HEK293 (cell line): ENCODE measurements around the gene COQ7.

Experiments used
- CTCF ChIA-PET: fragments of 350-600 bp; formaldehyde crosslinking; extraction: SDS; loops from one replicate; lab custom pipeline; 2021; ENCODE audit warnings: antibody characterized with exemption; lab: Yijun Ruan, JAX
- POLR2A ChIA-PET: fragments of 300-600 bp; formaldehyde crosslinking; extraction: SDS; loops from one replicate; lab custom pipeline; 2020; ENCODE audit warnings: antibody characterized with exemption, inconsistent platforms; lab: Yijun Ruan, JAX
- H3K27ac ChIP-seq: fragments of 200-500 bp; sonication (Bioruptor generic); 2 replicates; pipeline ENCODE4 v1.5.1; 2014; ENCODE audit warnings: low read depth, low read length, control low read depth, inconsistent platforms; ENCODE audit errors: extremely low read depth
- H3K36me3 ChIP-seq, 2 experiments: fragments of 200-500 bp in 1 of 2; sonication (Bioruptor generic) in 1 of 2; 1 replicate in 1 of 2; 2 replicates in 1 of 2; pipeline ENCODE4 v1.5.1; 2014 to 2017; ENCODE audit warnings: inconsistent platforms in 2 of 2, low read length in 2 of 2; ENCODE audit not compliant: control insufficient read depth in 2 of 2, insufficient read depth in 1 of 2
- H3K4me1 ChIP-seq: fragments of 200-500 bp; sonication (Bioruptor generic); 2 replicates; pipeline ENCODE4 v1.5.1; 2014; ENCODE audit warnings: mild to moderate bottlenecking, low read length, inconsistent platforms; ENCODE audit not compliant: control insufficient read depth, insufficient read depth
- H3K4me3 ChIP-seq: 2 replicates; pipeline ENCODE4 v1.5.1; 2011; ENCODE audit warnings: low read depth, mild to moderate bottlenecking, control low read depth, low read length, moderate library complexity
- H3K9me3 ChIP-seq: fragments of 200-500 bp; sonication (Bioruptor generic); 2 replicates; pipeline ENCODE4 v1.5.1; 2014; ENCODE audit warnings: low read depth, low read length, inconsistent platforms; ENCODE audit not compliant: control insufficient read depth, insufficient read depth
- KLF16 ChIP-seq: fragments of 450-650 bp; formaldehyde crosslinking; IDR thresholded peaks from 2 replicates; pipeline ENCODE4 v1.5.1; 2017; ENCODE audit warnings: missing biosample characterization, missing genetic modification characterization
- ZNF112 ChIP-seq: fragments of 450-650 bp; formaldehyde crosslinking; IDR thresholded peaks from 2 replicates; pipeline ENCODE4 v1.5.0; 2017; ENCODE audit warnings: missing biosample characterization, missing genetic modification characterization
- ZNF121 ChIP-seq: fragments of 450-650 bp; formaldehyde crosslinking; IDR thresholded peaks from 2 replicates; pipeline ENCODE4 v1.5.1; 2016; ENCODE audit warnings: missing biosample characterization, missing genetic modification characterization
- ZNF2 ChIP-seq: fragments of 450-650 bp; formaldehyde crosslinking; IDR thresholded peaks from 2 replicates; pipeline ENCODE4 v1.5.1; 2016; ENCODE audit warnings: missing biosample characterization, missing genetic modification characterization
- ZNF214 ChIP-seq: fragments of 450-650 bp; formaldehyde crosslinking; IDR thresholded peaks from 2 replicates; pipeline ENCODE4 v1.5.1; 2017; ENCODE audit warnings: missing biosample characterization, mild to moderate bottlenecking, missing genetic modification characterization, borderline replicate concordance
- ZNF335 ChIP-seq: fragments of 450-650 bp; formaldehyde crosslinking; conservative IDR thresholded peaks from 2 replicates; pipeline ENCODE4 v1.5.1; 2016; ENCODE audit warnings: missing biosample characterization, missing genetic modification characterization
- ZNF366 ChIP-seq: fragments of 450-650 bp; formaldehyde crosslinking; conservative IDR thresholded peaks from 2 replicates; pipeline ENCODE4 v1.5.1; 2016; ENCODE audit warnings: missing biosample characterization, missing genetic modification characterization
- ZNF529 ChIP-seq: fragments of 450-650 bp; formaldehyde crosslinking; IDR thresholded peaks from 2 replicates; pipeline ENCODE4 v1.5.1; 2017; ENCODE audit warnings: missing genetic modification characterization, missing biosample characterization; ENCODE audit not compliant: insufficient replicate concordance
- TF ChIP-seq, protein P1 (sequence below): fragments of 450-650 bp; formaldehyde crosslinking; conservative IDR thresholded peaks from 2 replicates; pipeline ENCODE4 v1.5.1; 2016; ENCODE audit warnings: low read depth, missing biosample characterization, missing genetic modification characterization
- TF ChIP-seq, protein P2 (sequence below): fragments of 450-650 bp; formaldehyde crosslinking; IDR thresholded peaks from 2 replicates; pipeline ENCODE4 v1.5.1; 2016; ENCODE audit warnings: missing biosample characterization, missing genetic modification characterization, low read depth
- TF ChIP-seq, protein P3 (sequence below): fragments of 450-650 bp; formaldehyde crosslinking; IDR thresholded peaks from 2 replicates; pipeline ENCODE4 v1.5.0; 2017; ENCODE audit warnings: missing biosample characterization, missing genetic modification characterization, borderline replicate concordance
- TF ChIP-seq, protein P4 (sequence below): fragments of 450-650 bp; formaldehyde crosslinking; IDR thresholded peaks from 2 replicates; pipeline ENCODE4 v1.5.1; 2016; ENCODE audit warnings: missing biosample characterization, missing genetic modification characterization

COQ7 gene

DNA sequence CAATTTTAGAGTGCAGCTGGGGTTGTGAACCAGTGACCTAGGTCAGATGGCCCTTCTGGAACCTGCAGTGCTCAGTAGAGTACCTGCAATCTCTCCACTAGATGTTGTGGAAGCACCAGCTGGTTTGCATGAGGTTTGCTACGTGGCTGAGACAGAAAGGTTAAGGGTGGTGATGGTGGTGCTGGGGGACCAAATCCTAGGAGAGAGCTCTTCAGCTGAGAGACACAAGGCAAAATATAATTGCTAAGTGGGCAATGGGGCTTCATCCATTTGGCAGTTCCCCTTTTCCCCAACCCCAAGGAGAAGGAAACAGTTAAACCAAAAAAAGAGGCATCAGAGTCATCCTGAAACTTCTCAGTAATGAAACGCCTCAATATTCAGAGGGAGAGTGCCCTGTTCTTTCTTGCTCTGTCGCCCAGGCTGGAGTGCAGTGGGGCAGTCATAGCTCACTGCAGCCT, 60.3 kb downstream of the COQ7 start:
- POLR2A ChIA-PET: no interaction called here
- TF ChIP-seq, protein P1, sequence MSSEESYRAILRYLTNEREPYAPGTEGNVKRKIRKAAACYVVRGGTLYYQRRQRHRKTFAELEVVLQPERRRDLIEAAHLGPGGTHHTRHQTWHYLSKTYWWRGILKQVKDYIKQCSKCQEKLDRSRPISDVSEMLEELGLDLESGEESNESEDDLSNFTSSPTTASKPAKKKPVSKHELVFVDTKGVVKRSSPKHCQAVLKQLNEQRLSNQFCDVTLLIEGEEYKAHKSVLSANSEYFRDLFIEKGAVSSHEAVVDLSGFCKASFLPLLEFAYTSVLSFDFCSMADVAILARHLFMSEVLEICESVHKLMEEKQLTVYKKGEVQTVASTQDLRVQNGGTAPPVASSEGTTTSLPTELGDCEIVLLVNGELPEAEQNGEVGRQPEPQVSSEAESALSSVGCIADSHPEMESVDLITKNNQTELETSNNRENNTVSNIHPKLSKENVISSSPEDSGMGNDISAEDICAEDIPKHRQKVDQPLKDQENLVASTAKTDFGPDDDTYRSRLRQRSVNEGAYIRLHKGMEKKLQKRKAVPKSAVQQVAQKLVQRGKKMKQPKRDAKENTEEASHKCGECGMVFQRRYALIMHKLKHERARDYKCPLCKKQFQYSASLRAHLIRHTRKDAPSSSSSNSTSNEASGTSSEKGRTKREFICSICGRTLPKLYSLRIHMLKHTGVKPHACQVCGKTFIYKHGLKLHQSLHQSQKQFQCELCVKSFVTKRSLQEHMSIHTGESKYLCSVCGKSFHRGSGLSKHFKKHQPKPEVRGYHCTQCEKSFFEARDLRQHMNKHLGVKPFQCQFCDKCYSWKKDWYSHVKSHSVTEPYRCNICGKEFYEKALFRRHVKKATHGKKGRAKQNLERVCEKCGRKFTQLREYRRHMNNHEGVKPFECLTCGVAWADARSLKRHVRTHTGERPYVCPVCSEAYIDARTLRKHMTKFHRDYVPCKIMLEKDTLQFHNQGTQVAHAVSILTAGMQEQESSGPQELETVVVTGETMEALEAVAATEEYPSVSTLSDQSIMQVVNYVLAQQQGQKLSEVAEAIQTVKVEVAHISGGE: no peak
- TF ChIP-seq, protein P2, sequence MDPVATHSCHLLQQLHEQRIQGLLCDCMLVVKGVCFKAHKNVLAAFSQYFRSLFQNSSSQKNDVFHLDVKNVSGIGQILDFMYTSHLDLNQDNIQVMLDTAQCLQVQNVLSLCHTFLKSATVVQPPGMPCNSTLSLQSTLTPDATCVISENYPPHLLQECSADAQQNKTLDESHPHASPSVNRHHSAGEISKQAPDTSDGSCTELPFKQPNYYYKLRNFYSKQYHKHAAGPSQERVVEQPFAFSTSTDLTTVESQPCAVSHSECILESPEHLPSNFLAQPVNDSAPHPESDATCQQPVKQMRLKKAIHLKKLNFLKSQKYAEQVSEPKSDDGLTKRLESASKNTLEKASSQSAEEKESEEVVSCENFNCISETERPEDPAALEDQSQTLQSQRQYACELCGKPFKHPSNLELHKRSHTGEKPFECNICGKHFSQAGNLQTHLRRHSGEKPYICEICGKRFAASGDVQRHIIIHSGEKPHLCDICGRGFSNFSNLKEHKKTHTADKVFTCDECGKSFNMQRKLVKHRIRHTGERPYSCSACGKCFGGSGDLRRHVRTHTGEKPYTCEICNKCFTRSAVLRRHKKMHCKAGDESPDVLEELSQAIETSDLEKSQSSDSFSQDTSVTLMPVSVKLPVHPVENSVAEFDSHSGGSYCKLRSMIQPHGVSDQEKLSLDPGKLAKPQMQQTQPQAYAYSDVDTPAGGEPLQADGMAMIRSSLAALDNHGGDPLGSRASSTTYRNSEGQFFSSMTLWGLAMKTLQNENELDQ (tag by site-specific recombination): no peak
- TF ChIP-seq KLF16 (tag by site-specific recombination): no peak
- TF ChIP-seq, protein P3, sequence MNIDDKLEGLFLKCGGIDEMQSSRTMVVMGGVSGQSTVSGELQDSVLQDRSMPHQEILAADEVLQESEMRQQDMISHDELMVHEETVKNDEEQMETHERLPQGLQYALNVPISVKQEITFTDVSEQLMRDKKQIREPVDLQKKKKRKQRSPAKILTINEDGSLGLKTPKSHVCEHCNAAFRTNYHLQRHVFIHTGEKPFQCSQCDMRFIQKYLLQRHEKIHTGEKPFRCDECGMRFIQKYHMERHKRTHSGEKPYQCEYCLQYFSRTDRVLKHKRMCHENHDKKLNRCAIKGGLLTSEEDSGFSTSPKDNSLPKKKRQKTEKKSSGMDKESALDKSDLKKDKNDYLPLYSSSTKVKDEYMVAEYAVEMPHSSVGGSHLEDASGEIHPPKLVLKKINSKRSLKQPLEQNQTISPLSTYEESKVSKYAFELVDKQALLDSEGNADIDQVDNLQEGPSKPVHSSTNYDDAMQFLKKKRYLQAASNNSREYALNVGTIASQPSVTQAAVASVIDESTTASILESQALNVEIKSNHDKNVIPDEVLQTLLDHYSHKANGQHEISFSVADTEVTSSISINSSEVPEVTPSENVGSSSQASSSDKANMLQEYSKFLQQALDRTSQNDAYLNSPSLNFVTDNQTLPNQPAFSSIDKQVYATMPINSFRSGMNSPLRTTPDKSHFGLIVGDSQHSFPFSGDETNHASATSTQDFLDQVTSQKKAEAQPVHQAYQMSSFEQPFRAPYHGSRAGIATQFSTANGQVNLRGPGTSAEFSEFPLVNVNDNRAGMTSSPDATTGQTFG (tag by site-specific recombination): no peak
- TF ChIP-seq ZNF529: no peak
- TF ChIP-seq ZNF214 (tag by site-specific recombination): no peak
- TF ChIP-seq, protein P4, sequence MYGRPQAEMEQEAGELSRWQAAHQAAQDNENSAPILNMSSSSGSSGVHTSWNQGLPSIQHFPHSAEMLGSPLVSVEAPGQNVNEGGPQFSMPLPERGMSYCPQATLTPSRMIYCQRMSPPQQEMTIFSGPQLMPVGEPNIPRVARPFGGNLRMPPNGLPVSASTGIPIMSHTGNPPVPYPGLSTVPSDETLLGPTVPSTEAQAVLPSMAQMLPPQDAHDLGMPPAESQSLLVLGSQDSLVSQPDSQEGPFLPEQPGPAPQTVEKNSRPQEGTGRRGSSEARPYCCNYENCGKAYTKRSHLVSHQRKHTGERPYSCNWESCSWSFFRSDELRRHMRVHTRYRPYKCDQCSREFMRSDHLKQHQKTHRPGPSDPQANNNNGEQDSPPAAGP (tag by site-specific recombination): no peak
- no peak for TF ChIP-seq ZNF112 (tag by site-specific recombination)
- TF ChIP-seq, all 188 proteins: peak for 0
- H3K4me3 ChIP-seq: no peak overlapping the region
- H3K27ac ChIP-seq: no peak overlapping the region
- CTCF ChIA-PET: no interaction called here
- peaks cover 13% of the 10 kb centered on the region for H3K4me1 ChIP-seq
- no peaks in the 10 kb centered on the region for H3K36me3 ChIP-seq
- H3K9me3 ChIP-seq: no peaks in the 10 kb centered on the region

DNA sequence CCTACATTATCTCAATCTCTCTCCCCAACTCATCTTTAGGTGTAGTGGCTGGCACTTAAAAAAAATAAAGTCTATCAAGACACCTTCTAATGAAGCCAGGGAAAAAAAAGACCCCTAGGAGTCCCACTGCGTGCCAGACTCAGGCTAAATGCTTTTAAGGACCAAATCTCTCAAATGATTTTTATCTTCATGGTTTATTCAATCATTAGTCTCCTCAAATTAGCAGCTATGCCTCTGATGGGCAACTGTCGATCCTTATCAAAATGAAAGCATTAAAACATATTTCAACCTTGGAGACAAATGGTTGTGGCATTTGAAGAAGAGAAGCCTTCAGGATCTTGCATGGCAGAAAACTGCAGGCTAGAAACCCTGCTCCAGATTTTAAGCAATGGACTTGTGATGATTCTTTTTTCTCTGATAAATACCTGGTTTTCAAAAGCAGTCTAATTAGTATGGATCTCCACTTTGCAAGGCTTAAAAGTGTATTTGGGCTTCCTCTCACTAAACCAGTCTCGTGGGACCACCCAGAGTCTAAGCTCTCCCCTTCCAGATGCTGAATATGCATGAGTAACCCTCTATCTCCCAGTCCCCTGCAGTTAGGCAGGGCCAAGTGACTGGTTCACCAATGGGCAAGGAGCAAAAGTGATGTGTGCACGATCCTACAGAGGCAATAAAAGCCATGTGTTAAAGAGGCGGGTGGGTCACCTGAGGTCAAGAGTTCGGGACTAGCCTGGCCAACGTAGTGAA, 61.2 kb downstream of the COQ7 start:
- H3K4me1 ChIP-seq: peaks cover 13% of the 10 kb centered on the region
- H3K27ac ChIP-seq: no peak overlapping the region
- TF ChIP-seq ZNF366 (tag by site-specific recombination) (no peak), ZNF2 (no peak), ZNF121 (0 out of 2 replicates have a peak, but pooled peaks have one; percentile 54), ZNF335 (tag by site-specific recombination) (peak; percentile 53; the same call in 1 of the 2 replicates)
- CTCF ChIA-PET: interaction anchor here (0.7 kb wide), 1 partner anchor 24 kb away, joined by 4 read pairs; no protein-coding TSS in a partner anchor
- POLR2A ChIA-PET: no interaction called here
- H3K4me3 ChIP-seq: no peak overlapping the region
- no peaks in the 10 kb centered on the region for H3K9me3 ChIP-seq
- no peaks in the 10 kb centered on the region for H3K36me3 ChIP-seq
